A549 (cell line): ENCODE measurements around the gene ARMC10. TPM values are rescaled to one million over a fixed set of nuclear protein-coding genes. Genes with fewer than 3 reads are reported as not detected.

Experiments
- ATAC-seq, 2 experiments: fragments of 200-7000 bp in 1 of 2; fragments of >200 bp in 1 of 2; cut with Nextera tagmentation in 1 of 2; cut with Tn5 transposase in 1 of 2; 3 replicates each; pipeline versions ENCODE4 v1.8.0 to v1.9.1; 2018 to 2020; ENCODE audit warnings: mild to moderate bottlenecking in 1 of 2, moderate library complexity in 1 of 2
- CTCF ChIA-PET: fragments of 300-600 bp; sonication (Branson Sonifier 250); formaldehyde crosslinking; extraction: SDS; loops from one replicate; lab custom pipeline; 2021; ENCODE audit warnings: antibody characterized with exemption, inconsistent platforms; lab: Yijun Ruan, JAX
- POLR2A ChIA-PET: fragments of 350-600 bp; formaldehyde crosslinking; extraction: SDS; loops from one replicate; lab custom pipeline; 2021; ENCODE audit warnings: antibody characterized with exemption, inconsistent platforms; lab: Yijun Ruan, JAX
- DNase-seq, 2 experiments: peaks; one replicate each; pipeline versions ENCODE4 v3.0.0 to v3.0.0-alpha.2; 2011 to 2016; ENCODE audit warnings: low read depth in 1 of 2, low spot score in 1 of 2
- FAIRE-seq: peaks from 2 replicates; lab custom pipeline; 2011; peaks lifted over from hg19 to GRCh38; lab: Jason Lieb, UNC
- H3K27ac ChIP-seq, 2 experiments: fragments of >200 bp; sonication (Bioruptor Twin); formaldehyde crosslinking; 3 replicates each; pipeline ENCODE4 v1.5.1; 2016 to 2017
- H3K4me1 ChIP-seq: fragments of >200 bp; sonication (Bioruptor Twin); formaldehyde crosslinking; 3 replicates; pipeline ENCODE4 v1.6.1; 2016
- H3K4me2 ChIP-seq: fragments of >200 bp; sonication (Bioruptor Twin); formaldehyde crosslinking; 3 replicates; pipeline ENCODE4 v1.6.1; 2016
- H3K4me3 ChIP-seq: fragments of >200 bp; sonication (Bioruptor Twin); formaldehyde crosslinking; 3 replicates; pipeline ENCODE4 v1.5.1; 2016
- H3K9me3 ChIP-seq: fragments of >200 bp; sonication (Bioruptor Twin); formaldehyde crosslinking; 3 replicates; pipeline ENCODE4 v1.6.1; 2016
- CEBPB ChIP-seq, 2 experiments: fragments of >200 bp in 1 of 2; sonication (Bioruptor Twin) in 1 of 2; formaldehyde crosslinking in 1 of 2; IDR thresholded peaks; 2 replicates each; pipeline ENCODE4 v1.6.1; 2012 to 2016
- EP300 ChIP-seq, 2 experiments: fragments of >200 bp; sonication (Bioruptor Twin); formaldehyde crosslinking; IDR thresholded peaks; 2 replicates in 1 of 2; 3 replicates in 1 of 2; pipeline ENCODE4 v1.6.1; 2016 to 2017
- ESRRA ChIP-seq: fragments of 150-350 bp; IDR thresholded peaks from 2 replicates; pipeline ENCODE4 v1.6.1; 2014; ENCODE audit warnings: mild to moderate bottlenecking, low read length, borderline replicate concordance
- FOSB ChIP-seq: fragments of 250-450 bp; sonication (Bioruptor Pico); IDR thresholded peaks from 2 replicates; pipeline ENCODE4 v1.5.0; 2020; ENCODE audit warnings: mild to moderate bottlenecking, moderate library complexity
- HDAC2 ChIP-seq: fragments of 200-600 bp; sonication (generic); IDR thresholded peaks from 2 replicates; pipeline ENCODE4 v1.6.1; 2016
- HEYL ChIP-seq: fragments of 250-450 bp; sonication (Bioruptor Pico); IDR thresholded peaks from 2 replicates; pipeline ENCODE4 v1.8.0; 2021; ENCODE audit warnings: mild to moderate bottlenecking, moderate library complexity
- JUN ChIP-seq, 2 experiments: fragments of >200 bp; sonication (Bioruptor Twin); formaldehyde crosslinking; IDR thresholded peaks; 2 replicates in 1 of 2; 3 replicates in 1 of 2; pipeline ENCODE4 v1.6.1; 2016 to 2017
- KDM1A ChIP-seq: fragments of 200-600 bp; sonication (generic); IDR thresholded peaks from 2 replicates; pipeline ENCODE4 v1.6.1; 2016; ENCODE audit warnings: low read depth, mild to moderate bottlenecking
- MAZ ChIP-seq: fragments of 150-350 bp; IDR thresholded peaks from 2 replicates; pipeline ENCODE4 v1.6.1; 2014; ENCODE audit warnings: antibody characterized with exemption, low read depth, low read length, borderline replicate concordance
- MYC ChIP-seq: IDR thresholded peaks from 2 replicates; pipeline ENCODE4 v1.6.1; 2012; ENCODE audit warnings: mild to moderate bottlenecking, inconsistent platforms, low read length, improper control_type of control experiment, borderline replicate concordance
- NR3C1 ChIP-seq: fragments of >200 bp; sonication (Bioruptor Twin); formaldehyde crosslinking; IDR thresholded peaks from 3 replicates; pipeline ENCODE4 v1.6.1; 2017
- PHF8 ChIP-seq: fragments of 200-600 bp; sonication (generic); IDR thresholded peaks from 2 replicates; pipeline ENCODE4 v1.6.1; 2016; ENCODE audit warnings: low read depth, mild to moderate bottlenecking, antibody characterized with exemption, moderate library complexity, borderline replicate concordance
- POLR2A ChIP-seq: IDR thresholded peaks from 2 replicates; pipeline ENCODE4 v1.6.1; 2012; ENCODE audit warnings: mild to moderate bottlenecking, low read length
- POLR2AphosphoS2 ChIP-seq: conservative IDR thresholded peaks from 2 replicates; pipeline ENCODE4 v1.6.1; 2012; ENCODE audit warnings: low read length, improper control_type of control experiment, inconsistent platforms
- SREBF2 ChIP-seq: fragments of 450-650 bp; IDR thresholded peaks from 2 replicates; pipeline ENCODE4 v1.6.1; 2014; ENCODE audit warnings: mild to moderate bottlenecking, moderate library complexity
- TP53 ChIP-seq: fragments of 250-450 bp; sonication (Bioruptor Pico); IDR thresholded peaks from 2 replicates; pipeline ENCODE4 v1.5.0; 2021; ENCODE audit warnings: mild to moderate bottlenecking, moderate library complexity
- WGBS: methylation state at CpG from one replicate; pipeline ENCODE4 v1.1.6; 2017; ENCODE audit errors: missing lambda C conversion rate; 5-methylcytosine and 5-hydroxymethylcytosine counted together
- polyA minus RNA-seq: library from RNA; depleted of rRNA, polyadenylated mRNA; stranded (reverse); fragments of >200 nt; gene quantifications from 2 replicates; pipeline ENCODE4 v1.2.3, GENCODE V29; 2011; rRNA and poly(A)+ RNA removed
- polyA plus RNA-seq, 4 experiments: library from polyadenylated mRNA; depleted of rRNA in 3 of 4; stranded (reverse); fragments of >200 nt; fragmentation: RNase III in 1 of 4; extraction: RNeasy Plus Mini Kit Qiagen cat#74134 plus additional on column Dnase treatment in 1 of 4; gene quantifications; 2 replicates in 3 of 4; 3 replicates in 1 of 4; pipeline ENCODE4 v1.2.3, GENCODE V29; 2011 to 2017
- TF ChIP-seq, protein P1 (sequence below): IDR thresholded peaks from 2 replicates; pipeline ENCODE4 v1.6.1; 2012
- TF ChIP-seq, protein P2 (sequence below): IDR thresholded peaks from 2 replicates; pipeline ENCODE4 v1.6.1; 2012
- TF ChIP-seq, protein P3 (sequence below): IDR thresholded peaks from 2 replicates; pipeline ENCODE4 v1.6.1; 2012; ENCODE audit warnings: low read depth, borderline replicate concordance
- TF ChIP-seq, protein P4 (sequence below): fragments of >200 bp; sonication (Bioruptor Twin); formaldehyde crosslinking; IDR thresholded peaks from 3 replicates; pipeline ENCODE4 v1.5.1; 2016
- TF ChIP-seq, protein P5 (sequence below): fragments of >200 bp; sonication (Bioruptor Twin); formaldehyde crosslinking; IDR thresholded peaks from 3 replicates; pipeline ENCODE4 v1.6.1; 2016

ARMC10 gene
- polyA plus RNA-seq (2011; rRNA removed) (61.9 and 63.2 TPM in 2 replicates), polyA plus RNA-seq (2017; fragmentation: RNase III; extraction: RNeasy Plus Mini Kit Qiagen cat#74134 plus additional on column Dnase treatment) (35.2 to 39.8 TPM (median 36.6 TPM) in 3 replicates), polyA minus RNA-seq (14.2 and 17.5 TPM in 2 replicates)
- 15.7 and 16.7 TPM in 2 replicates for polyA plus RNA-seq (2012; cell fraction: cytosol; rRNA removed)
- 5.9 and 7.8 TPM in 2 replicates for polyA plus RNA-seq (2012; cell fraction: nucleus; rRNA removed)

DNA sequence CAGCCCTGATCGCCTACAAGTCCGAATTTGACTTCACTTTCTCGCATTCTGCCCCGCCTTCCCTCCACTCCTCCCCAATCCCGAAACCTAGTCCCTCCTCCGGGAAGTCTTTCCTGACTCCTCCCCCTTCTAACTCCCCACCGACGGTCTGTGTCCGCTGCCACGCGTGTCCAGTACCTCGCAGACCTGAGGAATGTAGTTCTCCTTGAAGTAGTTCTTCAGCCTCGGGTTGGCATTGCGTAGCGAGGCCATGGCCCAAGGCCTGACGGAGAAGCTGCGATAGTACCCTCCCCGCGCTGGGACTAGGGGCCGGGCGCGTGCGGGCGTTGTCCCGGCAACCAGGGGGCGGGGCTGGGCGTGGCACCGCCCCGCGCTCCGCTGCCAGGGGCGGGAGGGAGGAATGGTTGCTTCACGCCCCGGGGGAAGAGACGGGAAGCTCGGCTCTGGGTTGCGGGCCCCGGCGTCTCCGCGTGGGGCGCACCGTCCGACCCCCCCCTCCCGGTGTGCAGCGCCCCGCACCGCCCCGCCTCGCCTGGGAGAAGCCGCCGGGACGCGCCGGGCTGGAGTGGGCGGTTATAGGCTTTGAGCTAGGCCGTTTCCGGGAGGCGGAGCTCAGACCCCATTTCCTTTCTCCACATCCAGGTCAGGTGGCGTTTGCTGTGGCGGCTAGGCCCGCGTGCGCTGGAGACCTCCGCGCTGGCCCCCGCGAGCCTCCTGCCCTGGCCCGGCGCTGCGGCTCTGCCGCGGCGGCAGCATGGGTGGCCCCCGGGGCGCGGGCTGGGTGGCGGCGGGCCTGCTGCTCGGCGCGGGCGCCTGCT, at the start of gene ARMC10, which contains the start of gene FBXL13:
ARMC10 (plus strand) TSS at position 622 of the 818 bp plus-strand sequence; CDS start at position 755, 133 bp downstream.
FBXL13 (minus strand) TSS at position 278 of the 818 bp plus-strand sequence.
- H3K4me1 ChIP-seq = peaks cover 15% of the 10 kb centered on the region
- peak within 1 kb of the TSS; percentile 87 for H3K4me2 ChIP-seq
- peak within 1 kb of the TSS; percentile 88 to 94 for H3K27ac ChIP-seq
- peak; percentile 87 for TF ChIP-seq POLR2A
- no peak for TF ChIP-seq HDAC2
- TF ChIP-seq SREBF2 = no peak
- peak; percentile 35; the same call in 1 of the 2 replicates for TF ChIP-seq MYC
- TF ChIP-seq NR3C1 = no peak
- TF ChIP-seq, protein P1, sequence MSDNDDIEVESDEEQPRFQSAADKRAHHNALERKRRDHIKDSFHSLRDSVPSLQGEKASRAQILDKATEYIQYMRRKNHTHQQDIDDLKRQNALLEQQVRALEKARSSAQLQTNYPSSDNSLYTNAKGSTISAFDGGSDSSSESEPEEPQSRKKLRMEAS = peak; percentile 51; the same call in 1 of the 2 replicates
- TF ChIP-seq JUN (IDR thresholded peaks at IDR 0.05) = peak in 1 of 2 experiments; percentile 82; a peak in 4 of 5 replicates
- TF ChIP-seq, protein P2, sequence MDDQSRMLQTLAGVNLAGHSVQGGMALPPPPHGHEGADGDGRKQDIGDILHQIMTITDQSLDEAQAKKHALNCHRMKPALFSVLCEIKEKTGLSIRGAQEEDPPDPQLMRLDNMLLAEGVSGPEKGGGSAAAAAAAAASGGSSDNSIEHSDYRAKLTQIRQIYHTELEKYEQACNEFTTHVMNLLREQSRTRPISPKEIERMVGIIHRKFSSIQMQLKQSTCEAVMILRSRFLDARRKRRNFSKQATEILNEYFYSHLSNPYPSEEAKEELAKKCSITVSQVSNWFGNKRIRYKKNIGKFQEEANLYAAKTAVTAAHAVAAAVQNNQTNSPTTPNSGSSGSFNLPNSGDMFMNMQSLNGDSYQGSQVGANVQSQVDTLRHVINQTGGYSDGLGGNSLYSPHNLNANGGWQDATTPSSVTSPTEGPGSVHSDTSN = no peak
- TF ChIP-seq HEYL (CRISPR knock-in tag) = no peak
- 0 out of 2 replicates have a peak, but pooled peaks have one; percentile 57 for TF ChIP-seq TP53 (CRISPR knock-in tag)
- TF ChIP-seq PHF8 = 0 out of 2 replicates have a peak, but pooled peaks have one; percentile 74
- peak in 1 of 2 experiments; percentile 20; a peak in 1 of 5 replicates for TF ChIP-seq EP300 (IDR thresholded peaks at IDR 0.05)
- TF ChIP-seq, protein P3, sequence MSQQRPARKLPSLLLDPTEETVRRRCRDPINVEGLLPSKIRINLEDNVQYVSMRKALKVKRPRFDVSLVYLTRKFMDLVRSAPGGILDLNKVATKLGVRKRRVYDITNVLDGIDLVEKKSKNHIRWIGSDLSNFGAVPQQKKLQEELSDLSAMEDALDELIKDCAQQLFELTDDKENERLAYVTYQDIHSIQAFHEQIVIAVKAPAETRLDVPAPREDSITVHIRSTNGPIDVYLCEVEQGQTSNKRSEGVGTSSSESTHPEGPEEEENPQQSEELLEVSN = peak; percentile 65
- TF ChIP-seq, protein P4, sequence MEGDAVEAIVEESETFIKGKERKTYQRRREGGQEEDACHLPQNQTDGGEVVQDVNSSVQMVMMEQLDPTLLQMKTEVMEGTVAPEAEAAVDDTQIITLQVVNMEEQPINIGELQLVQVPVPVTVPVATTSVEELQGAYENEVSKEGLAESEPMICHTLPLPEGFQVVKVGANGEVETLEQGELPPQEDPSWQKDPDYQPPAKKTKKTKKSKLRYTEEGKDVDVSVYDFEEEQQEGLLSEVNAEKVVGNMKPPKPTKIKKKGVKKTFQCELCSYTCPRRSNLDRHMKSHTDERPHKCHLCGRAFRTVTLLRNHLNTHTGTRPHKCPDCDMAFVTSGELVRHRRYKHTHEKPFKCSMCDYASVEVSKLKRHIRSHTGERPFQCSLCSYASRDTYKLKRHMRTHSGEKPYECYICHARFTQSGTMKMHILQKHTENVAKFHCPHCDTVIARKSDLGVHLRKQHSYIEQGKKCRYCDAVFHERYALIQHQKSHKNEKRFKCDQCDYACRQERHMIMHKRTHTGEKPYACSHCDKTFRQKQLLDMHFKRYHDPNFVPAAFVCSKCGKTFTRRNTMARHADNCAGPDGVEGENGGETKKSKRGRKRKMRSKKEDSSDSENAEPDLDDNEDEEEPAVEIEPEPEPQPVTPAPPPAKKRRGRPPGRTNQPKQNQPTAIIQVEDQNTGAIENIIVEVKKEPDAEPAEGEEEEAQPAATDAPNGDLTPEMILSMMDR = 0 out of 3 replicates have a peak, but pooled peaks have one; percentile 7
- peak; percentile 36 to 61; a peak in 2 of 4 replicates for TF ChIP-seq CEBPB (IDR thresholded peaks at IDR 0.05)
- TF ChIP-seq, protein P5, sequence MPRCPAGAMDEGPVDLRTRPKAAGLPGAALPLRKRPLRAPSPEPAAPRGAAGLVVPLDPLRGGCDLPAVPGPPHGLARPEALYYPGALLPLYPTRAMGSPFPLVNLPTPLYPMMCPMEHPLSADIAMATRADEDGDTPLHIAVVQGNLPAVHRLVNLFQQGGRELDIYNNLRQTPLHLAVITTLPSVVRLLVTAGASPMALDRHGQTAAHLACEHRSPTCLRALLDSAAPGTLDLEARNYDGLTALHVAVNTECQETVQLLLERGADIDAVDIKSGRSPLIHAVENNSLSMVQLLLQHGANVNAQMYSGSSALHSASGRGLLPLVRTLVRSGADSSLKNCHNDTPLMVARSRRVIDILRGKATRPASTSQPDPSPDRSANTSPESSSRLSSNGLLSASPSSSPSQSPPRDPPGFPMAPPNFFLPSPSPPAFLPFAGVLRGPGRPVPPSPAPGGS = peak; percentile 80; the same call in 2 of the 3 replicates
- TF ChIP-seq, all 56 proteins: peak for 11
- DNase-seq (peak; percentile 91 to 92), FAIRE-seq (no peak), ATAC-seq (peak; percentile 89 to 93)
- Histone ChIP-seq H3K9me3 (no peaks in the 10 kb centered on the region), H3K4me3 (peak within 1 kb of the TSS; percentile 93)
- 1% methylated on average over 18 of the region's 83 CpGs for WGBS
- CTCF ChIA-PET = interaction anchor here (0.5 to 6.1 kb wide), 5 partner anchors 9 to 1870 kb away, joined by 3 to 61 read pairs (median 4); no protein-coding TSS in a partner anchor
- POLR2A ChIA-PET = interaction anchor here (0.5 to 2.4 kb wide), 13 partner anchors 8 to 403 kb away, joined by 3 to 26 read pairs (median 5); partner anchors contain the start of genes FAM185A, NAPEPLD and PSMC2

DNA sequence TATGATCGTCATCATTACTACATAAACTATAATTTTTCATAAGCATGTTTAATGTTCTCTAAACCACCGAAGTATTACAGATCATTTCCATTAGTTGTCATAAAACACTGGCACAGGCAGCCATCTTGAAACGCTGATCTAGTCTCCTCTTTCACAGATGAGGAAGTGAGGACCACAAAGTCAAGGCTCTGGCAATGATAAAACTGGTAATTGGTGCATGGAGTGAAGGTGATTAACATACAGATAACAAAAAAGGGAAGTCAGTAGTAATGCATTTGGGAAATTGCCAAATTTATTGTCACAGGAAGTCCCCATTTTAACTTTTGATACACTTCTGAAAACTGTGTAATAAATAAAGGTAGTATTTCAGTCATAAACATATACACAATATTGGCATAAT, 49.6 kb upstream of the ARMC10 start:
- H3K4me2 ChIP-seq = no peak overlapping the region
- WGBS = 62% methylated on average over 3 of the region's 3 CpGs
- DNase-seq (no peak), ATAC-seq (no peak), FAIRE-seq (no peak)
- H3K4me1 ChIP-seq = no peaks in the 10 kb centered on the region
- H3K4me3 ChIP-seq = no peak overlapping the region
- no peak overlapping the region for H3K27ac ChIP-seq
- no peaks in the 10 kb centered on the region; the same call in 2 of the 3 replicates for H3K9me3 ChIP-seq
- CTCF ChIA-PET = no interaction called here
- POLR2A ChIA-PET = no interaction called here
- TF ChIP-seq CEBPB (IDR thresholded peaks at IDR 0.05) = no peak
- no peak for TF ChIP-seq FOSB
- TF ChIP-seq MAZ = no peak
- TF ChIP-seq KDM1A = no peak
- TF ChIP-seq, protein P3 = no peak
- no peak for TF ChIP-seq ESRRA
- TF ChIP-seq HDAC2 = no peak
- TF ChIP-seq TP53 (CRISPR knock-in tag) = no peak
- no peak for TF ChIP-seq POLR2AphosphoS2
- TF ChIP-seq, protein P2 = no peak
- TF ChIP-seq NR3C1 = no peak
- TF ChIP-seq, protein P4 = no peak
